Lung (tissue), 12 donors: ENCODE data around the gene SLC37A1. TPM values are rescaled to one million over a fixed set of nuclear protein-coding genes. Genes with fewer than 3 reads are reported as not detected.

Experiments
- ATAC-seq: fragments of 200-7000 bp; cut with Tn5 transposase; one replicate; pipeline ENCODE4 v1.9.1; 2020; ENCODE audit warnings: moderate number of reproducible peaks; ENCODE audit not compliant: insufficient read depth, low FRiP score
- DNase-seq, 3 donors: peaks; one replicate each; pipeline ENCODE4 v3.0.0-alpha.2; 2013 to 2017
- H3K27ac ChIP-seq, 2 donors: one replicate each; pipeline ENCODE4 v1.5.1; 2013; ENCODE audit warnings: mild to moderate bottlenecking in 2 of 2, moderate library complexity in 2 of 2, control low read depth in 1 of 2, inconsistent platforms in 1 of 2, low read depth in 1 of 2, low read length in 1 of 2
- H3K27me3 ChIP-seq, 3 donors: one replicate each; pipeline ENCODE4 v1.5.1; 2013; ENCODE audit warnings: low read length in 2 of 3; ENCODE audit not compliant: control insufficient read depth in 3 of 3, insufficient read depth in 3 of 3
- H3K36me3 ChIP-seq, 4 donors: one replicate each; pipeline ENCODE4 v1.5.1; 2013; ENCODE audit warnings: low read length in 4 of 4, mild to moderate bottlenecking in 1 of 4, moderate library complexity in 1 of 4; ENCODE audit not compliant: control insufficient read depth in 4 of 4, insufficient read depth in 4 of 4
- H3K4me1 ChIP-seq, 5 donors: one replicate each; pipeline ENCODE4 v1.5.1; 2013; ENCODE audit warnings: low read length in 5 of 5, mild to moderate bottlenecking in 2 of 5, moderate library complexity in 1 of 5; ENCODE audit not compliant: control insufficient read depth in 5 of 5, insufficient read depth in 5 of 5
- H3K4me3 ChIP-seq: one replicate; pipeline ENCODE4 v1.5.1; 2013; ENCODE audit warnings: mild to moderate bottlenecking, control low read depth, moderate library complexity
- H3K9ac ChIP-seq, 2 donors: one replicate each; pipeline ENCODE4 v1.5.1; 2013; ENCODE audit warnings: low read length in 2 of 2, control low read depth in 1 of 2; ENCODE audit not compliant: insufficient read depth in 1 of 2
- H3K9me3 ChIP-seq, 4 donors: one replicate each; pipeline ENCODE4 v1.5.1; 2013; ENCODE audit warnings: low read length in 3 of 4, mild to moderate bottlenecking in 1 of 4, moderate library complexity in 1 of 4; ENCODE audit not compliant: control insufficient read depth in 4 of 4, insufficient read depth in 3 of 4
- WGBS, 2 donors: extraction: QIAGEN DNeasy Blood & Tissue Kit; methylation state at CpG; one replicate each; pipeline ENCODE4 v1.1.7; 2013; 5-methylcytosine and 5-hydroxymethylcytosine counted together
- polyA plus RNA-seq, 2 donors: library from polyadenylated mRNA; stranded (reverse); fragments of 200-250 nt; gene quantifications; one replicate each; pipeline ENCODE4 v1.2.1, GENCODE V29; 2013
- total RNA-seq, 2 donors: library from RNA; depleted of rRNA in 1 of 2; stranded (reverse); fragments of >200 nt in 1 of 2; gene quantifications; one replicate each; pipeline ENCODE4 v1.2.1, GENCODE V29; 2014 to 2021
- TF ChIP-seq, protein P1 (sequence below): IDR thresholded peaks from 2 replicates; pipeline ENCODE4 v1.5.1; 2012; ENCODE audit warnings: mild to moderate bottlenecking; ENCODE audit errors: control extremely low read depth, extremely low read depth
- donor health status: control.
- donor health status: control.
- donor health status: Bipolar disorder and iron deficiency.
- donor health status: healthy.
- donor health status: DM: yes; HTN: yes; CAD: no.

SLC37A1 gene
- total and polyA plus RNA-seq, 4 donors = 13.3 to 29.5 (median 19.6) TPM

DNA sequence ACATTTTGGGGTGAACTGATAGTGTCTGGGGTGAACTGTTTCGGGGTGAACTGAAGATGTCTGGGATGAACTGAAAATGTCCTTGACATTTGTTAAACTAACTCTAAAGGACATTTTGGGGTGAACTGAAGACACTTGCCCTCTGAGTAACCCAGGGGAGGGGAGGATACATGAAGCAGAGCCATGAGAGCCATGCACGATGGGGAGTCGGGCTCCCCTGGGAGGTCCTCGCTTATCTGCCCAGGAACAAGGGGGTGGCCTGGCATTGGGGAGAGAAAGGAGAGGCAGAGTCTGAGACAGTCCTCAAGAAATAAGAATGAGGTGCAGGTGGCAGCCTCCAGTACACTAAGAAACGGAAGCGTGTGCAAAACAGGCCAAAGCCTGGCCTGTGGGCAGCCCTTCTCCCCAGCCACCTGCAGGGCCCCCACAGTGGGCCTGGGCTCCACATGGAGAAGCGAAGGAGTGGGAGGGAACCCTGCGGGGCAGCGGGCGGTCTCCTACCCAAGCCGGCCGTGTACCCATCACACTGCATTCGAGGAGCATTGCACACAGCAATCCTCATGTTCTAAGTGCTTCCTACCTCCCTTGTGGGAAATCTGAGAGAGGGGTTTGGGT lies 41.8 kb upstream of the SLC37A1 start:
- H3K4me1 ChIP-seq = peaks cover 0 to 2% (median 0%) of the 10 kb centered on the region in 5 donors
- H3K4me3 ChIP-seq = no peak overlapping the region
- no peak for ATAC-seq
- 93 to 97% methylated on average over 13 of the region's 13 CpGs for WGBS, 2 donors
- DNase-seq = no peak
- no peak overlapping the region for H3K9ac ChIP-seq
- no peaks in the 10 kb centered on the region for H3K9me3 ChIP-seq
- H3K27ac ChIP-seq = no peak overlapping the region
- H3K36me3 ChIP-seq = no peaks in the 10 kb centered on the region
- TF ChIP-seq, protein P1, sequence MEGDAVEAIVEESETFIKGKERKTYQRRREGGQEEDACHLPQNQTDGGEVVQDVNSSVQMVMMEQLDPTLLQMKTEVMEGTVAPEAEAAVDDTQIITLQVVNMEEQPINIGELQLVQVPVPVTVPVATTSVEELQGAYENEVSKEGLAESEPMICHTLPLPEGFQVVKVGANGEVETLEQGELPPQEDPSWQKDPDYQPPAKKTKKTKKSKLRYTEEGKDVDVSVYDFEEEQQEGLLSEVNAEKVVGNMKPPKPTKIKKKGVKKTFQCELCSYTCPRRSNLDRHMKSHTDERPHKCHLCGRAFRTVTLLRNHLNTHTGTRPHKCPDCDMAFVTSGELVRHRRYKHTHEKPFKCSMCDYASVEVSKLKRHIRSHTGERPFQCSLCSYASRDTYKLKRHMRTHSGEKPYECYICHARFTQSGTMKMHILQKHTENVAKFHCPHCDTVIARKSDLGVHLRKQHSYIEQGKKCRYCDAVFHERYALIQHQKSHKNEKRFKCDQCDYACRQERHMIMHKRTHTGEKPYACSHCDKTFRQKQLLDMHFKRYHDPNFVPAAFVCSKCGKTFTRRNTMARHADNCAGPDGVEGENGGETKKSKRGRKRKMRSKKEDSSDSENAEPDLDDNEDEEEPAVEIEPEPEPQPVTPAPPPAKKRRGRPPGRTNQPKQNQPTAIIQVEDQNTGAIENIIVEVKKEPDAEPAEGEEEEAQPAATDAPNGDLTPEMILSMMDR = no peak
- H3K27me3 ChIP-seq = no peaks in the 10 kb centered on the region

DNA sequence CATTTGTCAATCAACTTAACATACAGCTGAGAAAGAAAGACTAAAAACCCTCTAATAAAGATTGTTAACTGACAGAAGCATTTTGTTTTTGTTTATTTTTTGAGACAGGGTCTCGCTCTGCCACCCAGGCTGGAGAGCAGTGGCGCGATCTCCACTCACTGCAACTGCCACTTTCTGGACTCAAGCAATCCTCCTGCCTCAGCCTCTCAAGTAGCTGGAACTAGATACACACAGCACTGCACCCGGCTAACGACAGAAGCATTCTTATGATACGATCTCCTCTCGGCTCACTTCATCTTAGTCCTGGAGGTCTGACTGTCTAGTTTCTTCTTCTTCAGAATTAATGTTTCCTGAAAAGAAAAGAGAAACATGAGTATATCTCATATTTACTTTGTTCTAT lies 41.1 kb upstream of the SLC37A1 start:
- no peak overlapping the region for H3K27ac ChIP-seq
- TF ChIP-seq, protein P1 = no peak
- ATAC-seq (no peak), DNase-seq (no peak)
- H3K36me3 ChIP-seq = no peaks in the 10 kb centered on the region
- no peak overlapping the region for H3K9ac ChIP-seq
- WGBS, 2 donors = 69 to 90% methylated on average over 7 of the region's 7 CpGs
- no peak overlapping the region for H3K4me3 ChIP-seq
- no peaks in the 10 kb centered on the region for H3K9me3 ChIP-seq
- peaks cover 0 to 2% (median 0%) of the 10 kb centered on the region in 5 donors for H3K4me1 ChIP-seq
- no peaks in the 10 kb centered on the region for H3K27me3 ChIP-seq

DNA sequence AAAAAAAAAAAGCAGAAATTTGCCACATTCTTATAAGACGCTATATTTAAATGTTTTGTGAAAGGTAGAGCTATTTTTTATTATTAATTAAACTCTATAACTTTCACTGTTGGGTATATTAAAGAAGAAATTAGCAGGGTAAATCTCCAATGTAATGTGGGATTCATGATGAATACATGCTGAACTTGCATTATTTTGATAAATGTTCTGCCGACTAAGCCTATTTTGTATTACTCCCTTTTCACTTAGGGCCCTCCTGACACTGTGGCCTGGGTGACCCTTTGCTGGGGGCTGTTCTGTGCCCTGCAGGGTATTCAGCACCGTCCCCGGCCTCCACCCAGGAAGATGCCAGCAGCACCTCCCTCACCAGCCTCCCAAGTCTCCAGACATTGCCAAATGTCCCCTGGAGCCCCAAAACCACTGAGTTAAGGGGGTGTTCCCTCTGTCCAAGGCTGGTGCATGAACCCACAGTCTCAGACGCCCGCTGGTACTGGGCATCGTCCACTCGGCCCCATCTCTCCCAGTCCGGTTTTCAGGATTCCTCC lies 40.1 kb upstream of the SLC37A1 start:
- H3K4me1 ChIP-seq = peaks cover 0 to 2% (median 0%) of the 10 kb centered on the region in 5 donors
- WGBS, 2 donors = 91 to 94% methylated on average over 9 of the region's 9 CpGs
- peak overlapping the region in 1 of 2 donors; percentile 26 for H3K27ac ChIP-seq
- no peak overlapping the region for H3K4me3 ChIP-seq
- TF ChIP-seq, protein P1 = no peak
- no peak overlapping the region for H3K9ac ChIP-seq
- no peak for ATAC-seq
- no peak for DNase-seq
- no peaks in the 10 kb centered on the region for H3K27me3 ChIP-seq
- no peaks in the 10 kb centered on the region for H3K9me3 ChIP-seq
- H3K36me3 ChIP-seq = no peaks in the 10 kb centered on the region
